ENCODE data around the gene ACR.

DNA sequence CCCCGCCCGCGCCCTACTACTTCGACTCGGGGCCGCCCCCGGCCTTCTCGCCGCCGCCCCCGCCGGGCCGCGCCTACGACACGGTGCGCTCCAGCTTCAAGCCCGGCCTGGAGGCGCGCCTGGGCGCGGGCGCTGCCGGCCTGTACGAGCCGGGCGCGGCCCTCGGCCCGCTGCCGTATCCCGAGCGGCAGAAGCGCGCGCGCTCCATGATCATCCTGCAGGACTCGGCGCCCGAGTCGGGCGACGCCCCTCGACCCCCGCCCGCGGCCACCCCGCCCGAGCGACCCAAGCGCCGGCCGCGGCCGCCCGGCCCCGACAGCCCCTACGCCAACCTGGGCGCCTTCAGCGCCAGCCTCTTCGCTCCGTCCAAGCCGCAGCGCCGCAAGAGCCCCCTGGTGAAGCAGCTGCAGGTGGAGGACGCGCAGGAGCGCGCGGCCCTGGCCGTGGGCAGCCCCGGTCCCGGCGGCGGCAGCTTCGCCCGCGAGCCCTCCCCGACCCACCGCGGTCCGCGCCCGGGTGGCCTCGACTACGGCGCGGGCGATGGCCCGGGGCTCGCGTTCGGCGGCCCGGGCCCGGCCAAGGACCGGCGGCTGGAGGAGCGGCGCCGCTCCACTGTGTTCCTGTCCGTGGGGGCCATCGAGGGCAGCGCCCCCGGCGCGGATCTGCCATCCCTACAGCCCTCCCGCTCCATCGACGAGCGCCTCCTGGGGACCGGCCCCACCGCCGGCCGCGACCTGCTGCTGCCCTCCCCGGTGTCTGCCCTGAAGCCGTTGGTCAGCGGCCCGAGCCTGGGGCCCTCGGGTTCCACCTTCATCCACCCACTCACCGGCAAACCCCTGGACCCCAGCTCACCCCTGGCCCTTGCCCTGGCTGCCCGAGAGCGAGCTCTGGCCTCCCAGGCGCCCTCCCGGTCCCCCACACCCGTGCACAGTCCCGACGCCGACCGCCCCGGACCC, 17.4 kb upstream of the ACR start:
- TF ChIP-seq CTCF (conservative IDR thresholded peaks at IDR 0.05; ENCODE audit: low read length) (no peak), EZH2phosphoT487 (IDR thresholded peaks at IDR 0.05; ENCODE audit: borderline replicate concordance) (no peak)

Measured in Loucy (cell line).